ENCODE results near the gene TRIM66. TPM values are rescaled to one million over a fixed set of nuclear protein-coding genes. Genes with fewer than 3 reads are reported as not detected.

The TRIM66 gene
- total and polyA plus RNA-seq, 2 of the 8 experiments (the other 6 are each of a cell fraction or from before 2014, with no cell fraction given) = 3.1 to 3.5 TPM

- no peak overlapping the region for H3K4me2 ChIP-seq (ENCODE audit: insufficient read depth in 1 of 2, low read depth in 2 of 2, low read length in 2 of 2)
- CTCF ChIA-PET (ENCODE audit: partially characterized antibody) = interaction anchor here (0.7 to 2.3 kb wide), 6 partner anchors 18 to 292 kb away, joined by 3 to 7 read pairs (median 3); no protein-coding TSS in a partner anchor
- no peak overlapping the region for H3K18ac ChIP-seq (ENCODE audit: extremely low read depth, low read length)
- no peak for FAIRE-seq
- H2BK15ac ChIP-seq (ENCODE audit: low read length) = no peak overlapping the region
- H2BK20ac ChIP-seq (ENCODE audit: low read length) = no peak overlapping the region
- POLR2A ChIA-PET (ENCODE audit: partially characterized antibody) = interaction anchor here (1.2 to 11.2 kb wide), 4 partner anchors 10 to 24 kb away, joined by 3 to 143 read pairs (median 6); partner anchors contain the start of genes RPL27A and TRIM66
- no peak overlapping the region for H2AK5ac ChIP-seq (ENCODE audit: low read depth, low read length)
- H3K79me2 ChIP-seq (ENCODE audit: control insufficient read depth in 1 of 2, insufficient read depth in 2 of 2, low read length in 2 of 2) = no peaks in the 10 kb centered on the region
- no peak overlapping the region for H4K8ac ChIP-seq (ENCODE audit: extremely low read depth, insufficient read depth, low read length)
- H3K23ac ChIP-seq (ENCODE audit: insufficient read length) = no peak overlapping the region
- no peak overlapping the region for H2BK5ac ChIP-seq (ENCODE audit: low read depth, low read length)
- TF ChIP-seq NRF1 (IDR thresholded peaks at IDR 0.05; ENCODE audit: low read depth, low read length) (no peak), POLR2AphosphoS5 (IDR thresholded peaks at IDR 0.05; ENCODE audit: low read depth, low read length) (no peak), RBBP5 (IDR thresholded peaks at IDR 0.05; ENCODE audit: borderline replicate concordance, low read depth, low read length) (no peak), ZNF274 (IDR thresholded peaks at IDR 0.05; ENCODE audit: borderline replicate concordance, extremely low read depth, low read length) (no peak), JUN (IDR thresholded peaks at IDR 0.05; ENCODE audit: low read depth, low read length) (no peak)
- H3K9ac ChIP-seq (replicated peaks in 1 of 4; ENCODE audit: extremely low read depth in 1 of 4, low read depth in 3 of 4, low read length in 3 of 4) = no peak overlapping the region; a peak in 2 of 7 replicates
- no peak overlapping the region for H4K5ac ChIP-seq (ENCODE audit: insufficient read length, low read depth, low read length)
- H2BK12ac ChIP-seq (ENCODE audit: low read depth, low read length) = 0 out of 2 replicates have a peak overlapping the region, but pooled peaks have one; percentile 7
- no peak overlapping the region for H2BK120ac ChIP-seq (replicated peaks; ENCODE audit: low read depth, low read length)
- no peaks in the 10 kb centered on the region for H3K27me3 ChIP-seq (replicated peaks in 1 of 4; ENCODE audit: control insufficient read depth in 3 of 4, extremely low read depth in 1 of 4, insufficient read depth in 3 of 4, low read length in 3 of 4)
- H3K79me1 ChIP-seq (ENCODE audit: low read depth, low read length) = no peaks in the 10 kb centered on the region
- DNase-seq (ENCODE audit: low read depth in 1 of 2, low spot score in 2 of 2) = no peak
- no peak overlapping the region for H3K4ac ChIP-seq (replicated peaks; ENCODE audit: insufficient read length, low read depth, low read length)
- 93% methylated on average over 6 of the region's 6 CpGs; no CpG with 5 or more reads in 1 of the 2 experiments for WGBS, 2 experiments (ENCODE audit: extremely low coverage in 1 of 2, insufficient coverage in 1 of 2, insufficient read length in 1 of 2, insufficient replicate concordance in 2 of 2, low coverage in 1 of 2, low lambda C conversion rate in 2 of 2, missing lambda C conversion rate in 1 of 2)
- H3K23me2 ChIP-seq (ENCODE audit: low read depth, low read length) = no peaks in the 10 kb centered on the region
- no peak overlapping the region for H3K14ac ChIP-seq (ENCODE audit: insufficient read length)
- H4K20me1 ChIP-seq (replicated peaks in 1 of 2; ENCODE audit: control insufficient read depth in 1 of 2, insufficient read depth in 2 of 2, low read length in 2 of 2) = no peaks in the 10 kb centered on the region
- no peaks in the 10 kb centered on the region for H3K36me3 ChIP-seq (ENCODE audit: control insufficient read depth in 2 of 4, insufficient read depth in 4 of 4, low read length in 3 of 4)
- no peak overlapping the region for H3K27ac ChIP-seq (ENCODE audit: low read depth, low read length)
- H3K9me3 ChIP-seq (ENCODE audit: insufficient read depth in 2 of 2, low read depth in 1 of 2, low read length in 1 of 2) = no peaks in the 10 kb centered on the region
- no peak overlapping the region for H3K4me3 ChIP-seq (ENCODE audit: extremely low read depth in 1 of 4, insufficient read depth in 2 of 4, low read depth in 3 of 4, low read length in 4 of 4)
- H3K4me1 ChIP-seq (replicated peaks in 1 of 4; ENCODE audit: control insufficient read depth in 3 of 4, insufficient read depth in 4 of 4, low read length in 3 of 4) = peaks cover 0 to 3% (median 0%) of the 10 kb centered on the region in 4 experiments; a peak in 3 of 7 replicates
- no peak overlapping the region for H4K91ac ChIP-seq (replicated peaks; ENCODE audit: insufficient read length, low read length)
- H2AFZ ChIP-seq (ENCODE audit: low read length) = no peak overlapping the region
- no peak overlapping the region for H3K56ac ChIP-seq (replicated peaks; ENCODE audit: insufficient read length, low read depth, low read length)
Measured at GRCh38 chr11:8661001-8661795, 21.3 kb downstream of the TRIM66 start.
